NCI-H2196 (cell line): ENCODE results near the gene STIMATE.

Experiments
- DNase-seq: peaks from one replicate; lab custom pipeline; 2025; ENCODE audit not compliant: unreplicated experiment; lab: John Stamatoyannopoulos, UW

The STIMATE gene

DNA sequence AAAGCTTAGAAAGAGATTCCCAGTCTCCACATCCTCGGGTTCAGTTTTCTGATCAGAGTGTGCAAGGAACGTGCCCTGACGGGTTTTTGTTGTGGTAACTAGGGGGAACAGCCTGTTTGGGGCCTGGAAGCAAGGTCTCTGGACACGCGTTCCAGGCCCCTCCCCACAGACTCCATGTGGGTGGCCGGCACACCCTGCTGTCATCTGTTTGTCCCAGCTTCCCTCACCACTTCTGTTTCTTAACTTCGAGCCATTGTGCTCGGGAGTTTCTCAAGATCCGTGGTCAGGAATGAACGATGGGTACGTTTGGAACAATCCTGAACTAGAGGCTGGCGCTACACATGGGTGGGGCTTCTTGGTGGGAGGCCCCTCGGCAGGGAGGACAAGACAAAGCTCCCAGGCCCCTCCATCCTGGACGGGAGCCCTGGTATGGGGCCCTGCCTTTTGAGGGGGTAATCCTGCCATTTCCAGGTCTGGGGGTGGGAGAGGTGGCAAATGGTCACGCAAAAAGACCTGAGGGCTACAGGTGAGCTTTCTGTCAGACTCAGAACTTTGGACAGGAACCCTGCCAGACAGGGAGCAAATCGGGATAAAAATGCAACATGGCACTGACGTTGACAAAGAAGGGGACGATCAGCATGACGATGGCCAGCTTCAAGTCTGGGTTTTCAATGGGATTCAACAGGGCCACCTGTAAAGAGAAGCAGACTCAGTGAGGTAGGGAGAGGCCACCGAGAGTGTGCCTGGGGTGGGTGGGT is 54.1 kb downstream of the STIMATE start:
- DNase-seq: no peak

DNA sequence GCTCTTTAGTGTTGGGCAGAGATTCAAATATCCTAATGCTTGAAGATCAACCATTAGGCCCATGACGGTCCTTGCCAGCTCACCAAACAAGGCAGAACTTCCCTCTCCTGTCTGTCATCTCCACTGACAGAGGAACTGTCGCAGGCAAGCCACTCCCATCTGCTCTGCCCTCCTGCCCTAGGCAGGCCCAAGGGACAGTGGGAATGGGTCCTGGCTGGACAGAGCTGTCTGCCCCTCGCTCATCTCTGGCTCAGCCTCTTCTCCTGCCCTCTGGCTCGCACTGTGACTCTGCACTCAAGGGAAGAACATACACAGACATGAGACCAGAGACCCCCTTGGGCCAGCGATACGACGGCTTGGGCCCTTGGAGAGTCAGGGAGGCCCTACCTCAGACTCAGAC is 54.9 kb downstream of the STIMATE start:
- DNase-seq: no peak

DNA sequence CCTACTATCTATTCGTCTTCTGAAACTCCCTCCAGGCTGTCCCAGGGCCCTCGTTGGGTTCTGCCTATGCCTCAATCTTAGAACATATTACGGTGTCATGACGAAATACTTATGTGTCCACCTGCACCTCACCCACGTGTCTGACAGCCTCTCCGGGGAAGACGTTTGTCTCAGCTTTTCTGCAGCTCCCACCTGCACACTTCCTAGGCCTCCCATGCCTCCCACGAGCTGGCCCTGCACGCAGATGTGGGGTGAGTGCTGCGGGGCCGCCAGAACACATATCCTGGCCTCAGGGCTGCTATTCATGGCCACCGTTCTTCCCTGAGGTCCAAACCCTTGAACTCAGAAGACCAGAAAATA is 55.4 kb downstream of the STIMATE start:
- DNase-seq: no peak

DNA sequence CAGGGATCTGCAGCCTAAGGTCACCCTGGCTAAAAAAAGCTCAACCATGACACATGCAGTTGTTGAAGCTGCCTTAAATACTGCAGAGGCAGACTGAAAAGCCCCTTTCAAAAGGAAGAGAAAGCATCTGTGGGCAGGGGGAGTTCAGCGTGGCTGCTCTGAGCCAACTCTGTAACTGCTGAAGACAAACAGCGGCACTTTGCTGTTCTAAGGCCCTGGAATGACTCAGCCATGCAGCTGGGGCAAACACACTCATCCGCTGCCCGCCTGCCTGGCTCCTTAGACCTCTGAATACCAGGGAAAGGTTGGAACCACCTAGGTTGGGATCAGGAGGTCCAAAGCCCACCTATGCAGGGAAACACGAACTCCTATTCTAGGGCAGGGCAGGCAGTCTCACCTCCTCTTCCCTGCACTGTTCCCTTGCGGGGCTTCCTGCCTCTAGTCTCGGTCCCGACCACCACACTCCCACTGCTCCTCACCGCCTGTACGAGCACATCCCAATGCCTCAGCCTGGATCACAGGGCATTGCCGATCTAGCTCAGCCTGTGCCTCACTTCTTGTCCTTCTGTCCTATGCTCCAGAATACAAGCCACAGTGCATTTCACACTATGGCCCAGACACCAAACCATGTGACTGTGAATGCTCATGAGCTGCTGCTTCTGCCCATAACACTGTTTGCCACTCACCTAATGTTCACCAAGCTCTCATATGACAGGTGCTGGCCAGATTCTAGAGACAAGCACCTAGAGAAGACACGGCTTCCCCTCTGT is 56.0 kb downstream of the STIMATE start:
- DNase-seq: no peak

DNA sequence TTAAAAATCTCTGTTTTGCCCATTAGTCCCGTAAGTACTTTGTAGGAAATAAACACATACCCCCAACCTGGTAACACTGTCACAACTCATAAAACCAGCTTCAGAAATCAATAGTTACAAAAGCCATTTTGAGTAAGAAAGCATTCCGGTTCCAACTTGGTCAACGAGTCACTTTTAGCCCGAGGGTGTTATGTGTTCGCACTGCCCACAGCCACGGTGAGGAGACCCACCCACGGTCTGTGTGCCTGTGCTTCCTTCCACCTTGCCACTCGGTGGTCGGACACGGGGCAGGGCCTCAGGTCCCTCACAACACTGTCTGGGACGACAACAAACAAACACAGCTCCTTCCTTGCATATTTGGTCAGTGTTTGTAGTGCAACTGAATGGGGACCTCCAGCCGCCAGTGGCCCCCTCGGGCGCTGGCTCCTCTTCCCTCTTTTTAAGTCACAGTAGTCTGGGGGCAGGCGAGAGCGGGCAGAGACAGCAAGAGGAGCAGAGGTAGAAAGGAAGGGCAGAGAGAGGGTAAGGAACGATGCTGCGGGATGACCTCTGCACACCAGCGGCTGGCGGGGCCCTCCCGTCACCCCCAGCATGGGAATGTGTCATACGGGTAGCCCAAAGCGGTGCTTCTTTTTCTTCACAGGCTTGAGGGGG is 57.3 kb downstream of the STIMATE start:
- DNase-seq: no peak

DNA sequence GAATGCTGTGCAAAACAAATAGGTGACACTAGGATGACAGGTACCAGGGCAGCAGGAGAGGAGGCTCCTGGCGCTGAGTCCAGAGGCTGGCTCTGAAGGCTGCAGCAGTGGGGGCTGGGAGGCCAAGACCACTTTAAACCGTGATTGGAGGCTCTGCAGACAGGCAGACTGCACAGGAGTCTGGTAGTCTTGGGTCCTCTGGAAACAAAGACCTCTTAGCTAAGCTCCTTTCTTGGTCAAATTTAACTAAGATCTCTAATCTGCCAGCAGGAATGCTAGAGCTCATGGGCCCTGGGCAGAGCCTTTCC is 58.1 kb downstream of the STIMATE start:
- no peak for DNase-seq

DNA sequence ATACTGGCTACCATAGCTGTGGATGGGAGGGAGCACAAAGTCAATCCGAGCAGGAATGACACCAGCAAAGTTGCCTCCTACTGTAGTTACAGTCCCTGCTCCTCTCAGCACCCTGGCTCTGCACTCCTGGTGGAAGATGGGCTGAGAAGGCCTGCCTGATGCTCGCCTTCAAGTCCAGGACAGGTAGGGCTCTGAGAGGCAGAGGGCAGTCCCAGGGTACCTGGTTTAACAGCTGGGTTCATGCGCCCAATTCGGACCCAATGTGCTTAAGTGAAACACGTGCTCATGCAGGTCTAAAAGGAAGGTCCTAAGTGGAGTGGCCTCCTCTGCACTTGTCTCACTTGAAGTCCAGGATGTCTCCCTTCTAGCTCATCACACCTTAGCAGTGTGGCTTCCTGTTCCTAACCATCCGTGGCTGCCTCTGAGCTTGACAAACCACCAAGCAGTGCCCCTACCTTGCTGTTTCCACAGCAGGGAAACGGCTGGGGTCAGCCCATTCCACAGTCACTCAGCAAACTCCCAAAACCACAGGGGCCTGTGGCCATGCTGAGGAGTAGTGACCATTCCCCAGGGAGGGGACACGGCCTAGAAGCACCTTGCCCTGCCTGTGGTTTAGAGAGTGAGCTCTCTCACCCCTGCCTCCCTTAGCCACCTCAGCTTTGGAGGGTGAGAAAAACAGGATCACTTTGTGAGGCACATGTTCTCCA is 58.6 kb downstream of the STIMATE start:
- no peak for DNase-seq

DNA sequence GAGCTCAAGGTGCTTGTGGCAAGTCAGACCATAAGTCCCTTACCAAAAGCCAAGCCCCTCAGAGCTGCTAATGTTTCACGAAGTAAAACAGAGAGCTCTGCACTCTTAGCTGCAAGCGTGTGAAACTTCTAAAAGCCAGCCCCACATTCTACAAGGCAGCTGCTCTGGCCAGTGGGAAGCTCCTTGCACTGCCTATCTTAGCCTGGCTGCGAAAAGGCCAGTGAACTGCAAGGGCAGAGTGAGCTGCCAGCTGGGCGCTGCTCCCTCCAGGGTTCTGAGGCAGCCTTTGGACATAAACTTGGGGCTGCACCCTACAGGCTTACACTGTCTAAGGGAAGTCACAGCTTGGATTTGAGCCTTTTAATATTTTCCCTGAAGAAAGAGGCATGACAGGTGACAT is 60.4 kb downstream of the STIMATE start:
- no peak for DNase-seq

DNA sequence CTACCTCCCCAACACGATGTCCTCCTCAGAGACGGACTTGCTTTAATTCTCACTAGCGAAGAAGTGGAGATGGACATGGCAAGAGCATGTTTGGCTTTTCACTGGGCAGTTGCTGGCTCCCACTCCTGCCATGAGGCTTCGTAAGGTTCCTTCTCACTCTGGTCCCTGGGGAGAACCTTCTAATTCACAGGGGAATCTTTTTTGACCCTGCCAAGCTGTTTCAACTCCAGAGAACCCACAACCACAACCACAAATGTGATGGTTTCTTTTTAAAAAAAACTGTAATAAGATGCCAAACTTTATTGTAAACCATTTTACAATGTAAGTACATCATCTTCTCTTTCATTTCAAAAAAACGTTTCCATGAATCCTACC is 60.9 kb downstream of the STIMATE start:
- no peak for DNase-seq

DNA sequence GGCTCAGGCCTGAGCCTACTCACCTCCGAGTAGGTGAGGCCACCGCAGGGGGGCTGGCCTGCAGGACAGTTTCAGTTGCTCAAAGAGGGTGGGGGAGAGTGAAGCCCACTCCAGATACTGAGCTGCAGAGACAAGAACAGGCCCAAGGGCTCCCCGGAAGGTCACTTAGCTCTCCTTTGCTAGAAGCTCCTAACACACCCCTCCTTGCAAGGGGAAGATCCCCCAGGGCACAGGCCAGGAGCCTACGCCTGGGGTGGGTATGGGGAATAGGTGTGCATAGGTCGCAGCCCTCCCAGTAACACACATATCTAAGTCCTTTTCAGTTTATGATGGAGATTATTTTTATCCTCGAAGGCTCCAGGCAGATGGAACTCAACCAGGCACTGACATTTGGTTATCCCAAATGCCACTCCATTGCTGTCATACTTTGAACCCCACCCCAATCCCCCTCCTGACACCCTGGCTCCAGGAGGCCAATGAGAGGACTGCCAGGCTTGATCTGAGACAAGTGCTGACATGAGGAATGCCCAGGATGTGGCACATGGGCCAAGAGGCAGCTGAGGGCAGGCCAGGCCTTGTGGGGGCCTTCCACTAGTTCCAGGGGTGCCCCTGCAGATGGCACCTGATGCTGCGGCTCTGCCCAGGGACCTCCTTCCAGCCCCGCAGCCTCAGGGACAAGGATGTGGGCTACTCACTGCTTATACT is 61.4 kb downstream of the STIMATE start:
- DNase-seq: no peak

DNA sequence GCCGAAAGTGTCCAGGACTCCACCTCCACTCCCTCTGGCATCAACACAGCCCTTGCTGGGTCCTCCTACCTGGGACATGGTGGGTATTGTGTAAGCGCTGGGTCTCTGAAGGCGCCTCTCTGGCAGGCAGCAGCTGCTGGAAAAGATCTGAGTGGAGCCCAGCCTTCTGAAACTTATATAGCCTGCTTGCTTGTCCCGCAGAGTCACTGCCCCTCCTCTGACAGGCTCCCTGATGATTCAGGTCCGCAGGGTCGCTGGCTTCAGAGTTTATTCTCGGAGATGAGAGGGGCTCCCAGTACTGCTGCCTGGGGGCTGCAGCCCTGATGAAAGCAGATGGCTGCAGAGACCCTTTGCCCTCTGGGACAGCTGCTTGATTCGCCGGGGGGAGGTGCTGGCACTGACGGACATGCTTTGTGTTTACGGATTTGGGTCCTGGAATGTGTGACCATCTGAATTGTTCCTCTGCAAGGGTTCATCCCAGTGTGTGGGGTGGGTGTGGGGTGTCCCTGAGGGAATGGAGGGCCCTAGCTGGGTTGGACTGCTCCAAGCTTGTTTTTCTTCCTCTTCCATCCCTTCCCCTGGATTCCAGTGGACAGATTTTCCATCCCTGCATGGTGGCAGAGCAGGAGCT is 62.4 kb downstream of the STIMATE start, which contains the start of gene MUSTN1:
MUSTN1 (minus strand) TSS at position 149 of the 631 bp plus-strand sequence; CDS start at position 78, 71 bp downstream.
- DNase-seq: no peak

DNA sequence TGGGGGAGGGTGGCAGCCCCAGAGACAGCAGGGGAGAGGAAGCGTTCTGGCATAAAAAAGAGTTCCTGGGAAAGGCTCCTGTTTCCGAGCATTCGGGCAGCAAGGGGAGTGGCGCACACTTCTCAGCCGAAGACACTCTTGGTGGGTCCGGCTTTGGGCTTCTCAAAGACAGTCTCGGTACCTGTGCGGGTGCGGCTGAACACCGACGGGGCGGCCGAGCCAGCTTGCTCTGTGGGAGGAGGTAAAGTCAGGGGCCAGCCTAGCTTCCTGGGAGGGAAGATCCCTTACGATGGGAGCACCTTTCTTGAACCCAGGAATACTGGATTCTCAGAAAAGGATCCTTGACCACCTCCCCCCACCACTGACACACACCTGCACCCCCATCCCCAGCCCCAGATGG is 64.1 kb downstream of the STIMATE start:
- no peak for DNase-seq

DNA sequence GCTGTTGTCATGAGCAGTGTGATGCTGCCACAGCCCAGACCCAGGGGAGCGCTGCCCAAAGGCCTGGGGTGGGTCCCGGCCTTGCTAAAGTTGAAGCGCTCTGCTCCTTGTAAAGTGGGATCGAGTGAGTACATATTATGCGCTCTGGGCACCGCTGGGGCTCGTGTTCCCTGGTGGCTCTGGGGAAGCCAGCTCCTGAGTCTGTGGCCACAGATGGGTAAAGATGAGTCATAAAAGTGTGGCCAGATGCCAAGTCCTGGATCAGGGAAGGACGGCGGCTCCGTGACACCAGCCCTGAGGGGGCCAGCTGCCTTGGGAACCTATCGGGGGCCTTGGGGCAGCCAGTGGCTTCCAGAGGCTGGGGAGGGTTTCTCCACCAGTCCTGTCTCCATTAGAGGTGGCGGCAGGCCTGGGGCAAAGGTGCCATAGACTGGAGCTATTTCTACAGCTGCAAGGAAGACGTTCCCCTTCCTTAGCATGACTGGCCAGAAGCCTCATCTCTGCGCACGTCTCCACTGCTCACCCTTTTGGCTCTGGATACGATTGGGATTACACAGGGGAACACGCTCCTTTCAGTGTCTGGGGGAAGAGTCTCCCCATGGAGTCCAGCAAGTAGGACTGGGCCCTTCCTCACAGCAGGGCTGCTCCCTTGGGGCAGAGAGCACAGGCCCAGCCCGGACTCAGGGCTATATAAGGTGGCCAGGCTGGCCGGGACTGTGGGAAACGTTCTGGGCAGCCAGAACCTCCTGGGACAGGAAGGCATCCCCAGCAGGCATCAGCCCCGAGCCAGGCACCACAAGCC is 65.6 kb downstream of the STIMATE start:
- DNase-seq: peak; percentile 48

DNA sequence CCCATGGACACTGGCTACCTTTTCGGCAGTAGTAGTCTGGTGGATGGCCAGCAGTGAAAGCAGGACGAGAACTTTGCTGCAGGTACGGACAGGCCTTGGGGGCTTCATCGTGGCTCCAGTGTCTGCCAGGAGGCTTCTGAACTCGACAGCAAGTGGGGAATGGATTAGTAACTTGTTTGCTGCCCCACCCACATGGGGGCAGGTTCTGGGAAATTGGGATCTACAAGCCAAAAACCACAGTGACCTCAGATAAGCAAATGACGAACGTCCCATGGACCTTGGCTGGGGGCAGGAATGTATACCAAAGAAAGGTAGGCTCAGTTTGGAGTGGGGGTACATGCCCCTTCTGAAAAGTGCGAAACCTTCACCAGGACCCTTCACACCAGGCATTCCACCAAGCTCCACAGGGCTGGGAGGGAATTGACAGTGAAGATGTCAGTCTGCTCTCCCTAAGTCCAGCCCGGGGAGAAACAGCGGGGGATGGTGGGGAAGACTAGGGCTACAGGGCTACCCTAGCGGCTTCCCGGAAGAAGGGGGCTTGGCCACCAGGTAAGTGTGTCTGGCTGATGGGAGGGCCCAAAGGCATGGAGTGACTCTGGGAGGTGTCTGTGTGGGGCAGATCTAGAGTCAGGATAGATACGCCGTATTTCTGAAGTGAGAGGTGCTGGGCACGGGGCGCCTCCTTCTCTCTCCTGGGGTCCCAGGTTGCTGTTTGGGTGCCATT is 66.7 kb downstream of the STIMATE start, which contains the start of gene ITIH4:
ITIH4 (minus strand) TSS at position 138 of the 724 bp plus-strand sequence; CDS start at position 108, 30 bp downstream.
- DNase-seq: no peak

DNA sequence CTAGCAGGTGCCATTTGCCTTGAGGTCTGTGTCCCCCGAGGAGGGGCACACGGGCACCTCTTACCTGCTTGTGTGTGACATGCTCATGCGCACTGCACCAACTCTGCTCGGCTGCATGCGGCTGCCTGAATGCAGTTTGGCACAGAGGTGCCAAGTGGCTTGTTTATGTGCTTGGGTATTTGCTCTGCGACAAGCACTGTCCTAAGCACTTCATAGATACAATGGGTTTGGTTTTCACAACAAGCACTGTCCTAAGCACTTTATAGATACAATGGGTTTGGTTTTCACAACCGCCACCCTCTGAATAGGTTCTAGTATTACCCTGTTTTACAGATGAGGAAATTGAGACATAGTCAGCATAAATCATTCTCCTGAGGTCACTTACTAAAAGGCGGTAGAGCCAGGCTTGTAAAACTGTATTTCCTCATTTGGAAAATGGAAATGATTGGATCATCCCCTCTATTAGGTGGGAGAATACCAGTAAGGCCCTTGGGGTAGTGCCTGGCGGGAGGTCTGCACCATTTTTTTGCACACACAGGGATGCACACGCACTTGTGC is 67.4 kb downstream of the STIMATE start:
- no peak for DNase-seq

DNA sequence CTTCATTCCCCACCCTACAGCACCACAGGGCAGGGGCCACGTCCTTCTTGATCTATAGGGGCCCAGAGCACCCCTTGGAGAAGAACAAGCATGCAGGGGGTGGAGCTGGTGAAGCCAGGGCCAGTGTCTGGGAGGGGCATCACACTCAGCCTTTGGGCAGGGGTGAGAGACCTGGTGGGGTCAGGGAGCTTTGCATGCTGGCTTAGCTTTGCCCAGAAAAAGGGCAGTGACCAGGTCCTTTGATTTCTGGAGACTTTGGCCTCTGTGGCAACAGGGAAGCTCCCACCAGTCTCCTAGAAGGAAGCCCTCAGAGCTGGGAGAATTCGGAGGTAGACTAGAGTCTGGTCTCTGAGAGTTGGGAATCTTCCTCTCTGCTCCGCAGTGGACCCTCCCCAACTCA is 67.9 kb downstream of the STIMATE start:
- DNase-seq: no peak

DNA sequence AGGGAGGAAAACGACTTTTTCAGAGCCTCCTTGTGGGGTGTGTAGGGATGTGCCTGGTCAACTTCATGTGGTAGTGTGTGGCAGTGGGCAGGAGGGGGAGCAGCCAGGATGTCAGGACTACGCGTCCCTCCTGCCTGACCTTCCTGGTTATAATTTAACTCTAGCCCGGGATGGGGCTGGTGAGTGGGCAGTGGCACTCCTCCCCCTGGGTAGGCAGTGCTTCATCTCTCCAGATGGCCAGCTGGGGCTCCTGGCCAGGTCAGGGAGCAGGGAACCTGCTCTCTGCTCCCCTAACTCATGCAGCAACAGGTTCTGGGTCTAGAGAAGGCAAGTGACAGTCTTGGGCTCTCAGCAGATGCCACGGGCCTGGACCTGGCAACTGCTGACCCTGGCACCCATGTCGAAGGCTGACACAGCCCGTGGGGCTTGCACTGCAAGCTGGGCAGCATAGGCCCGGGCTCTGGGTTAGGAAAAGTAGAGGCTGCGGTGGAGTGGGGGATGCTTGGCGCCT is 69.4 kb downstream of the STIMATE start:
- no peak for DNase-seq

DNA sequence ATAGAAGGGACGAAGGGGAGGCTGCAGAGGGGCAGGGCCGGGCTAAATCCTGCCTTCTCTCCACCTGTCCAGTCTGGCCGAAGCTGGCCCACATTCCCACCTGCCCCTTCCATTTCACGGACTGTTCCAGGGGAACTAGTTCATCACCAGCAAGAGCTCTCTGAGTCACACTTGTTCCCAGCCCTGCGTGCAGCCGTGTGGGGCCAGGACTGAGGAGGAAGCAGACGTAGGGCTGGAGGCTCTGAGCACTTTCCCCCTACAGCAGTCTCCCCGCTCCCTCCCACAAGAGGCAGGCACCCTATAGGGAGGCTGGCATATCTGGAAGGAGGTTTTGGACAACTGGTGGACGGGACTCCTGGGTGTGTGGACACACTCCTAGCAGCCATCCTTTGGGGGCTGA is 69.9 kb downstream of the STIMATE start:
- DNase-seq: no peak
